Osteocyte (in vitro differentiated cells): ENCODE results near the gene ABCC1. TPM values are rescaled to one million over a fixed set of nuclear protein-coding genes. Genes with fewer than 3 reads are reported as not detected.

Source experiments
- DNase-seq: peaks from one replicate; pipeline ENCODE4 v3.0.0; 2021; ENCODE audit warnings: mixed read lengths; ENCODE audit not compliant: unreplicated experiment; ENCODE audit errors: extremely low spot score
- H3K27ac Mint-ChIP-seq: one replicate; pipeline ENCODE4 v1.8.0; 2021; ENCODE audit warnings: mild to moderate bottlenecking, mixed read lengths; ENCODE audit not compliant: unreplicated experiment
- H3K27me3 Mint-ChIP-seq: one replicate; pipeline ENCODE4 v1.8.0; 2021; ENCODE audit warnings: mixed read lengths; ENCODE audit not compliant: unreplicated experiment
- H3K36me3 Mint-ChIP-seq: one replicate; pipeline ENCODE4 v1.8.0; 2021; ENCODE audit warnings: mixed read lengths; ENCODE audit not compliant: unreplicated experiment
- H3K4me1 Mint-ChIP-seq: one replicate; pipeline ENCODE4 v1.8.0; 2021; ENCODE audit warnings: mixed read lengths; ENCODE audit not compliant: unreplicated experiment
- H3K4me3 Mint-ChIP-seq: one replicate; pipeline ENCODE4 v1.8.0; 2021; ENCODE audit warnings: mild to moderate bottlenecking, moderate library complexity, mixed read lengths; ENCODE audit not compliant: unreplicated experiment
- H3K9me3 Mint-ChIP-seq: one replicate; pipeline ENCODE4 v1.8.0; 2021; ENCODE audit warnings: mixed read lengths; ENCODE audit not compliant: unreplicated experiment
- total RNA-seq: library from RNA; stranded (reverse); gene quantifications from 2 replicates; pipeline ENCODE4 v1.2.1, GENCODE V29; 2021
- TF ChIP-seq, protein P1 (sequence below): fragments of 200-600 bp; sonication (generic); IDR thresholded peaks from 2 replicates; pipeline ENCODE4 v1.5.0; 2021; ENCODE audit warnings: antibody characterized with exemption, mild to moderate bottlenecking, moderate library complexity

The ABCC1 gene
- total RNA-seq, 1 donor from 2014 or later = 256 TPM

DNA sequence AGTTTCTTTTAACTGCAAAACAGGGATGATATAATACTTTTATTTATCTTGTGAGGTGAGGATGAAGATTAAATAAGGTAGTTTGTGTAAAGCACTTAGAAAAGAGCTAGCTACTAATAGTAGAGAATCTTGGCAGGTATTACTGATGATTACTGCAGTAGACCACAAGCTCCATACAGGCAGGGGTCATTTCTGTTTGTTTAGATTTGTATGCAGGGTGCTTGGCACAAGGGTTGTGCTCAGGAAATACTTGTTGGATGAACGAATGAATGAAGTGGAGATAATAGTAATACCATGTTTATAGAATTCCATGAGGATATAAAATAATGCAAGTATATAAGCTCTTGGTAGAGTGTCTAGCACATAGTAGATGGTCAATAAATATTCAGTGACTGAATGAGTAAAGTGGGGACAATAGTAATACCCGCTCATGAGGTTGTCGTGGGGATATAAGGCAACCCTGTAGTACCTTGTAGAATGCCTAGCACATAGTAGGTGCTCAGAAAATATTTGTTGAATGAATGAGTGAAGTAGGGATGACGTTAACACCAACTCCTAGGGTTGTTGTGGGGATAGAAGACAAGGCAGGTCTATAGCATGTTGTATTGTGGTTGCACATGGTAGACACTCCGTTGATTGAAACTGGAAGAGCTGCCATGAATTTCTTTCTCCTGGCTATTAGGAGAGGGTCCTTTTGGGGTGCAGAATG lies 83.0 kb downstream of the ABCC1 start:
- no peaks in the 10 kb centered on the region for H3K9me3 Mint-ChIP-seq
- no peak overlapping the region for H3K4me3 Mint-ChIP-seq
- peaks cover 30% of the 10 kb centered on the region for H3K4me1 Mint-ChIP-seq
- H3K36me3 Mint-ChIP-seq = peaks cover 43% of the 10 kb centered on the region
- no peaks in the 10 kb centered on the region for H3K27me3 Mint-ChIP-seq
- no peak for DNase-seq
- H3K27ac Mint-ChIP-seq = no peak overlapping the region
- TF ChIP-seq, protein P1, sequence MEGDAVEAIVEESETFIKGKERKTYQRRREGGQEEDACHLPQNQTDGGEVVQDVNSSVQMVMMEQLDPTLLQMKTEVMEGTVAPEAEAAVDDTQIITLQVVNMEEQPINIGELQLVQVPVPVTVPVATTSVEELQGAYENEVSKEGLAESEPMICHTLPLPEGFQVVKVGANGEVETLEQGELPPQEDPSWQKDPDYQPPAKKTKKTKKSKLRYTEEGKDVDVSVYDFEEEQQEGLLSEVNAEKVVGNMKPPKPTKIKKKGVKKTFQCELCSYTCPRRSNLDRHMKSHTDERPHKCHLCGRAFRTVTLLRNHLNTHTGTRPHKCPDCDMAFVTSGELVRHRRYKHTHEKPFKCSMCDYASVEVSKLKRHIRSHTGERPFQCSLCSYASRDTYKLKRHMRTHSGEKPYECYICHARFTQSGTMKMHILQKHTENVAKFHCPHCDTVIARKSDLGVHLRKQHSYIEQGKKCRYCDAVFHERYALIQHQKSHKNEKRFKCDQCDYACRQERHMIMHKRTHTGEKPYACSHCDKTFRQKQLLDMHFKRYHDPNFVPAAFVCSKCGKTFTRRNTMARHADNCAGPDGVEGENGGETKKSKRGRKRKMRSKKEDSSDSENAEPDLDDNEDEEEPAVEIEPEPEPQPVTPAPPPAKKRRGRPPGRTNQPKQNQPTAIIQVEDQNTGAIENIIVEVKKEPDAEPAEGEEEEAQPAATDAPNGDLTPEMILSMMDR = no peak

DNA sequence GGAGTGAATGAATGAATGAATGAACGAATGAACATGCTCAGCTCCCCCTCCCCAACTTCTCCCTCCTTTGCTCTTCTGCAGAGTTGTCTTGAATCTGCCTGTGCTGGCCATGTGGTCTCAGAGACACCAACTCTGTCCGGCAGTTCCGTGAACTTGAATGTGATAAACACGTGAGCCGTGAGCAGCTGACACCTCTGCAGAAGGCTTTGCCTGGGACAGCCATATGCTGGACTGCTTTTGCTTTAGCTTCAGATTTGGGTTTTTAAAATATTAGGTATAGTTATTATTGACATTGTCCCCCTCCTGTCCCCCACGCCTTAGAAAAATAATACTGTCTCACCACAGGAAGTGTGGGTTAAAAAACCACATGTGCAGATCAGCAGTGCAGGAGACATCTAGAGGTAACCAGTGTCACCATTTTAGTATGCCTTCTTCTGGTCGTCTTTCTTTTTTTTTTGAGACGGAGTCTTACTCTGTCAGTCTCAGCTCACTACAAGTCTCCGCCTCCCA lies 83.8 kb downstream of the ABCC1 start:
- Mint-ChIP-seq H3K4me1 (peaks cover 30% of the 10 kb centered on the region), H3K36me3 (peaks cover 49% of the 10 kb centered on the region), H3K27ac (peak overlapping the region; percentile 44), H3K27me3 (no peaks in the 10 kb centered on the region), H3K9me3 (no peaks in the 10 kb centered on the region), H3K4me3 (no peak overlapping the region)
- TF ChIP-seq, protein P1 = no peak
- DNase-seq = no peak

DNA sequence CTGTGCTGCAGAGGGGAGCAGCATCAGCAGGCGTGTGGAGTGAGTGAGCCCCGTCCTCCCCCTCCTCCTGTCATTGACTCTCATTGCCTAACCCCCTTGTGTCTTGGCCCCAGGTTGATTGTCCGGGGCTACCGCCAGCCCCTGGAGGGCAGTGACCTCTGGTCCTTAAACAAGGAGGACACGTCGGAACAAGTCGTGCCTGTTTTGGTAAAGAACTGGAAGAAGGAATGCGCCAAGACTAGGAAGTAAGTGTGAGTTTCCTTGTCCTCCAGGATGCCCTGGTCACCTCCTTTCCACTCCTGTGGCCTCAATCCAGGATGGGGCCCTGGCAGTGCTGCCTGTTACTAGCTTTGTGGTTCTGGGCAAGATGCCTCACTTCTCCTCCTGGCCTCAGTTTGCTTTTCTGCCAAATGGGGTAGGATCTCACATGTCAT lies 87.0 kb downstream of the ABCC1 start:
- Mint-ChIP-seq H3K4me1 (peaks cover 21% of the 10 kb centered on the region), H3K36me3 (peaks cover 54% of the 10 kb centered on the region), H3K27ac (no peak overlapping the region), H3K4me3 (no peak overlapping the region), H3K27me3 (no peaks in the 10 kb centered on the region), H3K9me3 (no peaks in the 10 kb centered on the region)
- DNase-seq = no peak
- TF ChIP-seq, protein P1 = no peak

DNA sequence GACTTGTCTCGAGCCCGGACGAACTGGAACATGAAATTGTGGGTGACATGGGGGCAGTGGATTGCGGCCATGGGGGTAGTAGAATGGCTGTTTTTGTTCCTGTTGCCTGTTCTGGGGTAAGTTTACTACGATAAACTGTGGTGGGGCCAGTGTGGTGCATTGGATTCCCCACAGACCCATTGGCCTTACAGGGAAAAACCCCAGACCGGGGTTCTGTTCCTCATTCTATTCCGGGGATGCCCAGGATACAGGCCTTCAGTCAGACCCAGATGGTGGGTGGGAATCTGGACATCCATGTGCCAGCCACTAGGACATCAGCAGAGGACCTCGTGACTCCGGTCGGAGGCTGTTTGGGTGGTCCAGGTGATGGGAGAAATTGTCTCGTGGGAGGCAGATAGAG lies 88.1 kb downstream of the ABCC1 start:
- Mint-ChIP-seq H3K27me3 (no peaks in the 10 kb centered on the region), H3K36me3 (peaks cover 52% of the 10 kb centered on the region), H3K4me3 (no peak overlapping the region), H3K9me3 (no peaks in the 10 kb centered on the region), H3K27ac (no peak overlapping the region), H3K4me1 (peaks cover 24% of the 10 kb centered on the region)
- DNase-seq = no peak
- TF ChIP-seq, protein P1 = no peak

DNA sequence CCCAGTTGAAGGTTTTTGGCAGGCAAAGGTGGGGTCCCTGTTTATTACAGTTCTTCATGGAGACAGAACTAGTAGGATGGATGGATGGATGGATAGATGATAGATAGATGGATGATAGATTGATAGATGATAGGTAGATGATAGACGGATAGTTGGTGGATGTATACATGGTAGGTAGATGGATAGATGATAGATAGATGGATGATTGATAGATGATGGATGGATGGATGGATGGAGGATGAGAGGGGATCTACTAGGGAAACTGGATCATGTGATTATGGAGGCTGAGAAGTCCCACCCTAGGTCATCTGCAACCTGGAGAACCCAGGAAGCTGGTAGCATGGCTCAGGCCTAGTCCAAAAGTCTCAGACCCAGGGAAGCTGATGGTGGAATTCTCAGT lies 88.6 kb downstream of the ABCC1 start:
- Mint-ChIP-seq H3K4me1 (peaks cover 20% of the 10 kb centered on the region), H3K9me3 (no peaks in the 10 kb centered on the region), H3K4me3 (no peak overlapping the region), H3K27ac (no peak overlapping the region), H3K36me3 (peaks cover 49% of the 10 kb centered on the region), H3K27me3 (no peaks in the 10 kb centered on the region)
- DNase-seq = no peak
- TF ChIP-seq, protein P1 = no peak
